Ishikawa (cell line): Measurements from ENCODE around the gene DENND1A.

Experiments used
- EP300 ChIP-seq: IDR thresholded peaks from 2 replicates; pipeline ENCODE4 v1.6.1; 2012; ENCODE audit warnings: borderline replicate concordance
- RAD21 ChIP-seq: IDR thresholded peaks from 2 replicates; pipeline ENCODE4 v1.6.1; 2012; ENCODE audit warnings: low read depth
- REST ChIP-seq: IDR thresholded peaks from 2 replicates; pipeline ENCODE4 v1.6.1; 2012; ENCODE audit warnings: low read depth, mild to moderate bottlenecking
- TAF1 ChIP-seq: IDR thresholded peaks from 2 replicates; pipeline ENCODE4 v1.6.1; 2012; ENCODE audit warnings: low read depth, mild to moderate bottlenecking
- ZBTB7A ChIP-seq: IDR thresholded peaks from 2 replicates; pipeline ENCODE4 v1.6.1; 2012; ENCODE audit warnings: low read depth

GRCh38 chr9:123657099-123657498 is 272.8 kb downstream of the DENND1A start:
- TF ChIP-seq TAF1: no peak
- TF ChIP-seq EP300: no peak
- no peak for TF ChIP-seq RAD21
- TF ChIP-seq REST: no peak
- no peak for TF ChIP-seq ZBTB7A
